Thyroid gland (tissue), 4 donors: ENCODE data around the gene MYO1D. TPM values are rescaled to one million over a fixed set of nuclear protein-coding genes. Genes with fewer than 3 reads are reported as not detected.

Source experiments
- DNase-seq, 2 donors: peaks; one replicate each; pipeline ENCODE4 v3.0.0-alpha.2; 2019
- H3K27ac ChIP-seq, 3 donors: fragments of 200-600 bp; sonication (generic); 1 replicate in 2 of 3; 2 replicates in 1 of 3; pipeline ENCODE4 v1.5.1; 2016 to 2019; ENCODE audit warnings: mild to moderate bottlenecking in 1 of 3, moderate library complexity in 1 of 3
- H3K27me3 ChIP-seq: fragments of 200-600 bp; sonication (generic); one replicate; pipeline ENCODE4 v1.5.1; 2019
- H3K36me3 ChIP-seq, 2 donors: fragments of 200-600 bp; sonication (generic); one replicate each; pipeline ENCODE4 v1.5.1; 2016 to 2019
- H3K4me1 ChIP-seq, 2 donors: fragments of 200-600 bp; sonication (generic); one replicate each; pipeline ENCODE4 v1.5.1; 2017 to 2019
- H3K4me3 ChIP-seq, 3 donors: fragments of 200-600 bp; sonication (generic); replicated peaks in 1 of 3; 1 replicate in 2 of 3; 2 replicates in 1 of 3; pipeline ENCODE4 v1.5.1; 2016; ENCODE audit warnings: mild to moderate bottlenecking in 1 of 3
- H3K9me3 ChIP-seq: fragments of 200-600 bp; sonication (generic); one replicate; pipeline ENCODE4 v1.5.1; 2017
- POLR2A ChIP-seq, 2 donors: fragments of 450-650 bp; IDR thresholded peaks; one replicate each; pipeline ENCODE4 v1.6.1; 2017; ENCODE audit warnings: antibody characterized with exemption in 2 of 2, mild to moderate bottlenecking in 2 of 2, moderate library complexity in 1 of 2
- WGBS, 2 donors: methylation state at CpG; one replicate each; pipeline ENCODE4 v1.1.5; 2017; 5-methylcytosine and 5-hydroxymethylcytosine counted together
- intact Hi-C: fragments of 100-400 bp; cut with DNase I; formaldehyde crosslinking; loops from one replicate; pipeline ENCODE4 v1.15.1; 2023
- total RNA-seq, 4 donors: library from RNA; depleted of rRNA; stranded (reverse); fragments of >200 nt; gene quantifications; one replicate each; pipeline ENCODE4 v1.2.3, GENCODE V29; 2016
- TF ChIP-seq, protein P1 (sequence below), 6 experiments: fragments of 200-600 bp in 3 of 6; fragments of 450-650 bp in 3 of 6; sonication (generic) in 3 of 6; IDR thresholded peaks; one replicate each; pipeline ENCODE4 v1.5.1; 2016 to 2019; ENCODE audit warnings: antibody characterized with exemption in 6 of 6, mild to moderate bottlenecking in 2 of 6, inconsistent platforms in 1 of 6, moderate library complexity in 1 of 6

MYO1D gene
- total RNA-seq, 4 donors from 2014 or later: 91.9 to 143 (median 97.8) TPM

DNA sequence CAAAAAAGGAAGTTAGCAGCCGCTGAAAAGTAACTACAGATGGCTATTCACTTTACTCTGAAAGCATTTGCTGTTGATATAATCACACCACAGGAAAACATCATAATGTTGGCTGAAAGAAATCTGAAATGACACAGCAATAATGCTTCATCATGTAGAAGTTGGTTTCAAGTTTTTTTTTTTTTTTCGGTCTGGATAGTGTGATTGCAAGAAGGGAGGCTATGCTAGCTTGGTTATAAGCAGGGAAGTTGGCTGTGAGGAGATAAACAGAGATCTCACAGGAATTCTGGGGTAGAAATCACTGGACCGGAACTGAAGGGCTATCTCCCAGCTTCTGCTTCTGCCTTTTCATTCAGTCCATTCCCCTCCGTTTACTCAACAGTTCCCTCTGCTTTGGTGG lies 57.9 kb downstream of the MYO1D start:
- TF ChIP-seq, protein P1, sequence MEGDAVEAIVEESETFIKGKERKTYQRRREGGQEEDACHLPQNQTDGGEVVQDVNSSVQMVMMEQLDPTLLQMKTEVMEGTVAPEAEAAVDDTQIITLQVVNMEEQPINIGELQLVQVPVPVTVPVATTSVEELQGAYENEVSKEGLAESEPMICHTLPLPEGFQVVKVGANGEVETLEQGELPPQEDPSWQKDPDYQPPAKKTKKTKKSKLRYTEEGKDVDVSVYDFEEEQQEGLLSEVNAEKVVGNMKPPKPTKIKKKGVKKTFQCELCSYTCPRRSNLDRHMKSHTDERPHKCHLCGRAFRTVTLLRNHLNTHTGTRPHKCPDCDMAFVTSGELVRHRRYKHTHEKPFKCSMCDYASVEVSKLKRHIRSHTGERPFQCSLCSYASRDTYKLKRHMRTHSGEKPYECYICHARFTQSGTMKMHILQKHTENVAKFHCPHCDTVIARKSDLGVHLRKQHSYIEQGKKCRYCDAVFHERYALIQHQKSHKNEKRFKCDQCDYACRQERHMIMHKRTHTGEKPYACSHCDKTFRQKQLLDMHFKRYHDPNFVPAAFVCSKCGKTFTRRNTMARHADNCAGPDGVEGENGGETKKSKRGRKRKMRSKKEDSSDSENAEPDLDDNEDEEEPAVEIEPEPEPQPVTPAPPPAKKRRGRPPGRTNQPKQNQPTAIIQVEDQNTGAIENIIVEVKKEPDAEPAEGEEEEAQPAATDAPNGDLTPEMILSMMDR (IDR thresholded peaks at IDR 0.05): no peak
- no peak for TF ChIP-seq POLR2A (IDR thresholded peaks at IDR 0.05)
- no peaks in the 10 kb centered on the region for H3K36me3 ChIP-seq
- no peak overlapping the region for H3K4me3 ChIP-seq
- no peaks in the 10 kb centered on the region for H3K27me3 ChIP-seq
- H3K9me3 ChIP-seq: no peaks in the 10 kb centered on the region
- intact Hi-C loops: no loop called here
- peaks cover 6 to 17% of the 10 kb centered on the region in 2 donors for H3K4me1 ChIP-seq
- peak overlapping the region in 2 of 3 donors; percentile 13 to 26 for H3K27ac ChIP-seq
- no peak for DNase-seq
- 41 to 70% methylated on average over 4 of the region's 4 CpGs for WGBS, 2 donors

DNA sequence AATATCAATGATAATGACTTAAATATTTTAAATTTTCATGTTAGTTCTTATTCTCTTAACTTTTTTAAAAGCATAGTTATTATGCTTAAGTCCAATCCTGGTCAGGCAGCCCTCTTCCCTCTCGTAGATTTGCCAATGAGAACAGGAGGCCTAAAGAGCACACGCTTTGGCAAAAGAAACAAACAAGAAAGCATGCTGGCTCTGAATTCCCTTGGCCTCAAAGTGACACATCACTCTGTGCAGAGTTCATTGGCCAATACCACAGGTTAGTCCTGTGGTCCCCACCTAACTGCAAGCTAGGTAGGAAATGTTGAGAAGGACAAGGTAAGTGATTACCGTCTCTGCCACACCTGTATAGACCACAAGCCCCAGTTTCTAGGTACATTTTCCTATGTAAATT lies 61.5 kb downstream of the MYO1D start:
- Histone ChIP-seq H3K36me3 (no peaks in the 10 kb centered on the region), H3K4me3 (no peak overlapping the region), H3K27ac (no peak overlapping the region), H3K4me1 (peaks cover 3 to 11% of the 10 kb centered on the region in 2 donors), H3K9me3 (no peaks in the 10 kb centered on the region), H3K27me3 (no peaks in the 10 kb centered on the region)
- DNase-seq: peak; percentile 27 to 35
- intact Hi-C loops: no loop called here
- TF ChIP-seq, protein P1 (IDR thresholded peaks at IDR 0.05): no peak
- no peak for TF ChIP-seq POLR2A (IDR thresholded peaks at IDR 0.05)
- 50 to 56% methylated on average over 3 of the region's 3 CpGs for WGBS, 2 donors

DNA sequence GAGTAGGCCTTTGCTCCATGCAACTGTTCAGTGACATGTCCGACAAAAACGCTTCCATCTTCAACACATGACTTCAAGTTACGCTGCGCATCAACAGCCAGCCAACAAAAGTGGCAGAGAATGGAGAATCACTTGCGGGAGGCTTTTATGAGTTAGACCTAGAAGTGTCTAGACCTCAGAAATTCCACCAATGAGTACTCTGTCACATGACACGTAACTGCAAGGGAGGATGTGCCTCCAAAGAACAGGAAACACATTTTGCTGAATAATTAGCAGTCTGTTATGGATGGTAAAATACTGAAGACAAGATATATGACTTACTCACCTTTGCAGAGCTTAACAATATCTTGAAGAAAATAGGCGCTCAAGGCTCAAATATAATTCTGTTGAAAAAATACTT lies 62.1 kb downstream of the MYO1D start:
- Histone ChIP-seq H3K4me3 (no peak overlapping the region), H3K36me3 (no peaks in the 10 kb centered on the region), H3K9me3 (no peaks in the 10 kb centered on the region), H3K27me3 (no peaks in the 10 kb centered on the region), H3K27ac (no peak overlapping the region), H3K4me1 (peaks cover 3 to 11% of the 10 kb centered on the region in 2 donors)
- TF ChIP-seq POLR2A (IDR thresholded peaks at IDR 0.05): no peak
- WGBS, 2 donors: 89 to 98% methylated on average over 7 of the region's 7 CpGs
- intact Hi-C loops: no loop called here
- no peak for DNase-seq

DNA sequence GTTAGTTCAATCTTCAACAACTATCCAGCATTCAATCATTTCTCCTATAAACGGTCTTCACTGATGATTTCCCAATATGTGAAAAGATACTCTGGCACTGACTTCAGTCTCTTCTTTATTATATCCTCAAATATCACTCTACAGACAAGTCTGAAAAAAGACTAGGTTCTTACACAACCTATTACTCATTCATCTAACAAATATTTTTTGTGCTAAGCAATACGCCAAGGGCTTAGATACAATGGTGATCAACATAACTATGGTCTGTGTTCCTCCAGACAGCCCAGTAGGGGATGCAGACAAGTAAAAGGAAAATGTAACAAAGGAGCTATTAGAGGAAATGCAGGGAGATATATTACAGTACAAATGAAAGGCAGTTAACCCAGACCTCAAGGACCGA lies 63.9 kb downstream of the MYO1D start:
- 95 to 98% methylated on average over 3 of the region's 3 CpGs for WGBS, 2 donors
- Histone ChIP-seq H3K27me3 (no peaks in the 10 kb centered on the region), H3K4me3 (no peak overlapping the region), H3K4me1 (peaks cover 0 to 3% of the 10 kb centered on the region in 2 donors), H3K36me3 (no peaks in the 10 kb centered on the region), H3K9me3 (no peaks in the 10 kb centered on the region), H3K27ac (no peak overlapping the region)
- intact Hi-C loops: no loop called here
- DNase-seq: no peak
- TF ChIP-seq, protein P1 (IDR thresholded peaks at IDR 0.05): no peak

DNA sequence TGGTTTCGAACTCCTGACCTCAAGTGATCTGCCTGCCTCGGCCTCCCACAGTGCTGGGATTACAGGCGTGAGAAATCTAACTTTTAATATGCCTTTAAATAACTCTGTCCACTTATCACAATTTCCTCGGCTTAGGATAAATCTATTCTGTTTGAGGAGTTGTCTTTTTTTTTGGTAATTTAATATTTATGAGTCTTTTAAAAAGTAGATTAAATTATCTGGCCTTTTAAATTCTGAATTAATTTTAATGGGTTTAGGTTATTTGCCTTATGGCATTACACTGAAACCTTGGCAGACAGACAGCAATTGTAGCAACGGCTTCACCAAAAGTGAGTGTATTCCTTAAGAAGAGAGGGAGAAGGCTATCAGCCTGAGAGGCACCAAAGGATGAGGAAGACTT lies 66.2 kb downstream of the MYO1D start:
- no peak for DNase-seq
- 95 to 96% methylated on average over 5 of the region's 5 CpGs for WGBS, 2 donors
- TF ChIP-seq POLR2A (IDR thresholded peaks at IDR 0.05): no peak
- TF ChIP-seq, protein P1 (IDR thresholded peaks at IDR 0.05): no peak
- H3K27me3 ChIP-seq: no peaks in the 10 kb centered on the region
- H3K36me3 ChIP-seq: no peaks in the 10 kb centered on the region
- H3K4me3 ChIP-seq: no peak overlapping the region
- no peak overlapping the region for H3K27ac ChIP-seq
- H3K9me3 ChIP-seq: no peaks in the 10 kb centered on the region
- peaks cover 0 to 2% of the 10 kb centered on the region in 2 donors for H3K4me1 ChIP-seq
- intact Hi-C loops: no loop called here

DNA sequence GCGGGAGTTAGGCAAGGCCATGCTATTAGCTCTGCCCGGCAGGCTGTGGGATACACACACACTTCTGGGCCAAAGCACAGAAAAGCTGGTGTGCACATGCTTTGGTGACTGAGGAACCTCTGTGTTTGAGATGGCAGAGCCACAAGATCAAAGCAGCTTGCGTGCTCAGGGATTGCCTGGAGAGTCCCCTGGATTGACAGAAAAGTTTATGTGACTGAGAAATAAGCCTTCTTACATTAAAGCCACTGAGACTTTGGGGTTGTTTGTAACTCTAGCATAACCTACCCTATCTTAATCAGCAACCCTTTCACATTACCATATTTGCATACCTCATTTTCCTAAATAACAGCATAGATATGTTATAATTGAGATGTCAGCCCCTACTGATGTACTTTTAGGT lies 69.3 kb downstream of the MYO1D start:
- no peak for TF ChIP-seq POLR2A (IDR thresholded peaks at IDR 0.05)
- TF ChIP-seq, protein P1 (IDR thresholded peaks at IDR 0.05): no peak
- Histone ChIP-seq H3K36me3 (no peaks in the 10 kb centered on the region), H3K4me3 (no peak overlapping the region), H3K27ac (no peak overlapping the region), H3K4me1 (peaks cover 0 to 5% of the 10 kb centered on the region in 2 donors), H3K9me3 (no peaks in the 10 kb centered on the region), H3K27me3 (no peaks in the 10 kb centered on the region)
- no peak for DNase-seq
- intact Hi-C loops: no loop called here
- 94 to 95% methylated on average over 3 of the region's 3 CpGs for WGBS, 2 donors
